ENCODE data around the gene SRP68.

DNA sequence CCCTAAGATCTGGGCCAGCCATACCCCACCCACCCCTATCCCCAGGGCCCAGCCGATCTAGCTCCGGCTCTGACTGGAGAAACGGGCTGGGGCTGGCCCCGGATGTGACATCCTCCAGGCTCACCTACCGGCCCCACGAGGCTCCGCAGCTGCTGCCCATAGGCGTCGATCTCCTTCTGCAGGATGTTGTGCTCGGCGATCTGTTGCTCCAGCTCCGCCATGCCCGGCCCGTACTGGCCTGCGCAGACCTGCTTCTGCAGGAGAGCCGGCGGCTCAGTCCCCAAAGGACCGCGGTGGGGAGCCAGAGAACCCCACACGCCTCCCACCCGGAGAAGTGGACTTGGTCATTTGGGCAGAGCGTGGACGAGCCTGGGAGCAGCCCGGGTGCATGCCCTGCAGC lies 50.0 kb downstream of the SRP68 start:
- TF ChIP-seq HNF4G (IDR thresholded peaks at IDR 0.05) = no peak
- TF ChIP-seq, protein P1, sequence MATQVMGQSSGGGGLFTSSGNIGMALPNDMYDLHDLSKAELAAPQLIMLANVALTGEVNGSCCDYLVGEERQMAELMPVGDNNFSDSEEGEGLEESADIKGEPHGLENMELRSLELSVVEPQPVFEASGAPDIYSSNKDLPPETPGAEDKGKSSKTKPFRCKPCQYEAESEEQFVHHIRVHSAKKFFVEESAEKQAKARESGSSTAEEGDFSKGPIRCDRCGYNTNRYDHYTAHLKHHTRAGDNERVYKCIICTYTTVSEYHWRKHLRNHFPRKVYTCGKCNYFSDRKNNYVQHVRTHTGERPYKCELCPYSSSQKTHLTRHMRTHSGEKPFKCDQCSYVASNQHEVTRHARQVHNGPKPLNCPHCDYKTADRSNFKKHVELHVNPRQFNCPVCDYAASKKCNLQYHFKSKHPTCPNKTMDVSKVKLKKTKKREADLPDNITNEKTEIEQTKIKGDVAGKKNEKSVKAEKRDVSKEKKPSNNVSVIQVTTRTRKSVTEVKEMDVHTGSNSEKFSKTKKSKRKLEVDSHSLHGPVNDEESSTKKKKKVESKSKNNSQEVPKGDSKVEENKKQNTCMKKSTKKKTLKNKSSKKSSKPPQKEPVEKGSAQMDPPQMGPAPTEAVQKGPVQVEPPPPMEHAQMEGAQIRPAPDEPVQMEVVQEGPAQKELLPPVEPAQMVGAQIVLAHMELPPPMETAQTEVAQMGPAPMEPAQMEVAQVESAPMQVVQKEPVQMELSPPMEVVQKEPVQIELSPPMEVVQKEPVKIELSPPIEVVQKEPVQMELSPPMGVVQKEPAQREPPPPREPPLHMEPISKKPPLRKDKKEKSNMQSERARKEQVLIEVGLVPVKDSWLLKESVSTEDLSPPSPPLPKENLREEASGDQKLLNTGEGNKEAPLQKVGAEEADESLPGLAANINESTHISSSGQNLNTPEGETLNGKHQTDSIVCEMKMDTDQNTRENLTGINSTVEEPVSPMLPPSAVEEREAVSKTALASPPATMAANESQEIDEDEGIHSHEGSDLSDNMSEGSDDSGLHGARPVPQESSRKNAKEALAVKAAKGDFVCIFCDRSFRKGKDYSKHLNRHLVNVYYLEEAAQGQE (IDR thresholded peaks at IDR 0.05) = no peak
- TF ChIP-seq, protein P2, sequence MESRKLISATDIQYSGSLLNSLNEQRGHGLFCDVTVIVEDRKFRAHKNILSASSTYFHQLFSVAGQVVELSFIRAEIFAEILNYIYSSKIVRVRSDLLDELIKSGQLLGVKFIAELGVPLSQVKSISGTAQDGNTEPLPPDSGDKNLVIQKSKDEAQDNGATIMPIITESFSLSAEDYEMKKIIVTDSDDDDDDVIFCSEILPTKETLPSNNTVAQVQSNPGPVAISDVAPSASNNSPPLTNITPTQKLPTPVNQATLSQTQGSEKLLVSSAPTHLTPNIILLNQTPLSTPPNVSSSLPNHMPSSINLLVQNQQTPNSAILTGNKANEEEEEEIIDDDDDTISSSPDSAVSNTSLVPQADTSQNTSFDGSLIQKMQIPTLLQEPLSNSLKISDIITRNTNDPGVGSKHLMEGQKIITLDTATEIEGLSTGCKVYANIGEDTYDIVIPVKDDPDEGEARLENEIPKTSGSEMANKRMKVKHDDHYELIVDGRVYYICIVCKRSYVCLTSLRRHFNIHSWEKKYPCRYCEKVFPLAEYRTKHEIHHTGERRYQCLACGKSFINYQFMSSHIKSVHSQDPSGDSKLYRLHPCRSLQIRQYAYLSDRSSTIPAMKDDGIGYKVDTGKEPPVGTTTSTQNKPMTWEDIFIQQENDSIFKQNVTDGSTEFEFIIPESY (IDR thresholded peaks at IDR 0.05) = no peak
- TF ChIP-seq, protein P3, sequence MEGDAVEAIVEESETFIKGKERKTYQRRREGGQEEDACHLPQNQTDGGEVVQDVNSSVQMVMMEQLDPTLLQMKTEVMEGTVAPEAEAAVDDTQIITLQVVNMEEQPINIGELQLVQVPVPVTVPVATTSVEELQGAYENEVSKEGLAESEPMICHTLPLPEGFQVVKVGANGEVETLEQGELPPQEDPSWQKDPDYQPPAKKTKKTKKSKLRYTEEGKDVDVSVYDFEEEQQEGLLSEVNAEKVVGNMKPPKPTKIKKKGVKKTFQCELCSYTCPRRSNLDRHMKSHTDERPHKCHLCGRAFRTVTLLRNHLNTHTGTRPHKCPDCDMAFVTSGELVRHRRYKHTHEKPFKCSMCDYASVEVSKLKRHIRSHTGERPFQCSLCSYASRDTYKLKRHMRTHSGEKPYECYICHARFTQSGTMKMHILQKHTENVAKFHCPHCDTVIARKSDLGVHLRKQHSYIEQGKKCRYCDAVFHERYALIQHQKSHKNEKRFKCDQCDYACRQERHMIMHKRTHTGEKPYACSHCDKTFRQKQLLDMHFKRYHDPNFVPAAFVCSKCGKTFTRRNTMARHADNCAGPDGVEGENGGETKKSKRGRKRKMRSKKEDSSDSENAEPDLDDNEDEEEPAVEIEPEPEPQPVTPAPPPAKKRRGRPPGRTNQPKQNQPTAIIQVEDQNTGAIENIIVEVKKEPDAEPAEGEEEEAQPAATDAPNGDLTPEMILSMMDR (IDR thresholded peaks at IDR 0.05; ENCODE audit: low read depth, low read length, missing input control) = no peak
- no peak for TF ChIP-seq YY1 (IDR thresholded peaks at IDR 0.05)
